Tibial nerve (tissue), 3 donors: ENCODE data around the gene SRGAP3.

ENCODE experiments used
- CTCF ChIP-seq, 5 experiments: fragments of 200-600 bp in 3 of 5; fragments of 450-650 bp in 2 of 5; sonication (generic) in 3 of 5; IDR thresholded peaks; one replicate each; pipeline ENCODE4 v1.5.1; 2016 to 2019; ENCODE audit warnings: antibody characterized with exemption in 5 of 5, mild to moderate bottlenecking in 3 of 5, moderate library complexity in 2 of 5
- POLR2A ChIP-seq, 2 donors: fragments of 450-650 bp; IDR thresholded peaks; one replicate each; pipeline ENCODE4 v1.6.1; 2017; ENCODE audit warnings: antibody characterized with exemption in 2 of 2, mild to moderate bottlenecking in 2 of 2, moderate library complexity in 2 of 2

DNA sequence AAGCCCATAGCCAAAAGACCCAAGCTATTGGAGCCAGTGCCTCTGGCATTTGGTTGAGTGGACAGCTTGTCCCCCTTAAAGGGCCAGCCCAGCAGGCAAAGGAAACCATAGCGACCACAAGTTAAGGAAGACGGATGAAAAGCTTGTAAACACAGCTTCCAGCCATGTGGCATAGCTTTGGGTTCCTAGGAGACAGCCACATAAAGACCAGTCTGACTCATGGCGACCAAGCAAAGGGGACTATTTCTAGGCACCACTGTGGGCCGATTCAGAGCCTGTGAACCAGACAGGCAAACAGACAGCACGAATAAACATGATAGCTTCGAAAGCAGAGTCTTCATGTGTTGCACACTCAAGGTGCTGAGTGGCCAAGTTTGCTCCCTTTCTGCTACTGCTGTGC is 30.5 kb upstream of the SRGAP3 start:
- no peak for TF ChIP-seq CTCF (IDR thresholded peaks at IDR 0.05)
- no peak for TF ChIP-seq POLR2A (IDR thresholded peaks at IDR 0.05)
